ENCODE results near the gene SMOC2. TPM values are rescaled to one million over a fixed set of nuclear protein-coding genes. Genes with fewer than 3 reads are reported as not detected.

The SMOC2 gene
- total RNA-seq, 1 experiment from 2014 or later: 2.1 TPM

GRCh38 chr6:168581236-168581635 lies 140.3 kb downstream of the SMOC2 start:
- no peak for DNase-seq
- H3K4me1 ChIP-seq (ENCODE audit: insufficient read depth, low read length): no peaks in the 10 kb centered on the region
- no peak overlapping the region for H2AK5ac ChIP-seq (ENCODE audit: insufficient read length, low read length)
- H3K4ac ChIP-seq (ENCODE audit: low read depth, low read length): no peak overlapping the region
- H3K27me3 ChIP-seq (ENCODE audit: insufficient read depth, low read length): no peaks in the 10 kb centered on the region
- no CpG with 5 or more reads among the region's 12 CpGs for WGBS (ENCODE audit: extremely low coverage, insufficient read length, low lambda C conversion rate)
- no peaks in the 10 kb centered on the region for H3K79me2 ChIP-seq (ENCODE audit: insufficient read depth, low read length)
- H3K4me3 Mint-ChIP-seq: no peak overlapping the region
- H4K91ac ChIP-seq (ENCODE audit: insufficient read length, low read depth, low read length): no peak overlapping the region
- H3K9me3 Mint-ChIP-seq: no peaks in the 10 kb centered on the region
- H3K23me2 ChIP-seq (ENCODE audit: insufficient read length, low read depth, low read length, poor library complexity, severe bottlenecking): no peaks in the 10 kb centered on the region
- H3K56ac ChIP-seq (ENCODE audit: insufficient read length, low read depth, low read length): no peak overlapping the region
- TF ChIP-seq CTCF (conservative IDR thresholded peaks at IDR 0.05): no peak
- H3K36me3 Mint-ChIP-seq (ENCODE audit: insufficient read depth in 1 of 3, low read depth in 3 of 3): no peaks in the 10 kb centered on the region
- no peak overlapping the region for H4K8ac ChIP-seq (replicated peaks; ENCODE audit: insufficient read length, low read depth, low read length)
- no peak overlapping the region for H2AFZ ChIP-seq (ENCODE audit: low read length)
- no peaks in the 10 kb centered on the region for H3K9me3 ChIP-seq (ENCODE audit: control insufficient read depth, low read depth, low read length)
- no peak overlapping the region for H2BK120ac ChIP-seq (ENCODE audit: low read depth, low read length, poor library complexity, severe bottlenecking)
- no peak overlapping the region for H3K27ac ChIP-seq (ENCODE audit: insufficient read length, low read depth, low read length)
- H3K23ac ChIP-seq (ENCODE audit: insufficient read length, low read depth, low read length): no peak overlapping the region
- H3K27ac Mint-ChIP-seq: no peak overlapping the region
- H3K18ac ChIP-seq (ENCODE audit: insufficient read length, low read depth, low read length): no peak overlapping the region
- no peak overlapping the region for H2BK15ac ChIP-seq (ENCODE audit: low read depth, low read length)
- peaks cover 14 to 16% of the 10 kb centered on the region in 2 experiments for H3K4me1 Mint-ChIP-seq
- H2BK5ac ChIP-seq (ENCODE audit: insufficient read length, low read length): no peak overlapping the region
- H3T11ph ChIP-seq (ENCODE audit: low read length): no peak overlapping the region
- no peak overlapping the region for H3K9ac ChIP-seq (ENCODE audit: extremely low read depth, insufficient read length, low read length)
- H3K14ac ChIP-seq (ENCODE audit: insufficient read depth, low read length): no peak overlapping the region
- H2BK12ac ChIP-seq (ENCODE audit: insufficient read length, low read depth, low read length): no peak overlapping the region
- H3K27me3 Mint-ChIP-seq (ENCODE audit: low read depth): peaks cover 2% of the 10 kb centered on the region; the same call in 1 of the 2 replicates
- H2BK20ac ChIP-seq (ENCODE audit: low read depth, low read length, poor library complexity, severe bottlenecking): no peak overlapping the region
- H3K79me1 ChIP-seq (ENCODE audit: insufficient read depth, low read depth, low read length, poor library complexity, severe bottlenecking): no peaks in the 10 kb centered on the region
- H4K5ac ChIP-seq (ENCODE audit: insufficient read length, low read depth, low read length): no peak overlapping the region
- H3K4me2 ChIP-seq (ENCODE audit: insufficient read depth, insufficient read length, low read length): no peak overlapping the region
- no peaks in the 10 kb centered on the region for H4K20me1 ChIP-seq (ENCODE audit: control insufficient read depth, insufficient read depth, insufficient read length)
